Ishikawa (cell line): ENCODE measurements around the gene RGS6.
A peak's percentile ranks its signal among the peaks of the same experiment; 100 is the strongest.

Experiments
- CEBPB ChIP-seq: IDR thresholded peaks from 2 replicates; pipeline ENCODE4 v1.6.1; 2012
- CREB1 ChIP-seq: IDR thresholded peaks from 2 replicates; pipeline ENCODE4 v1.6.1; 2012; ENCODE audit warnings: low read depth
- EGR1 ChIP-seq: IDR thresholded peaks from 2 replicates; pipeline ENCODE4 v1.6.1; 2012
- EP300 ChIP-seq: IDR thresholded peaks from 2 replicates; pipeline ENCODE4 v1.6.1; 2012; ENCODE audit warnings: borderline replicate concordance
- FOXM1 ChIP-seq: IDR thresholded peaks from 2 replicates; pipeline ENCODE4 v1.6.1; 2012; ENCODE audit warnings: low read depth, borderline replicate concordance
- NFIC ChIP-seq: IDR thresholded peaks from 2 replicates; pipeline ENCODE4 v1.6.1; 2012
- RAD21 ChIP-seq: IDR thresholded peaks from 2 replicates; pipeline ENCODE4 v1.6.1; 2012; ENCODE audit warnings: low read depth
- TAF1 ChIP-seq: IDR thresholded peaks from 2 replicates; pipeline ENCODE4 v1.6.1; 2012; ENCODE audit warnings: low read depth, mild to moderate bottlenecking
- TCF12 ChIP-seq: IDR thresholded peaks from 2 replicates; pipeline ENCODE4 v1.6.1; 2012; ENCODE audit warnings: low read depth
- TEAD4 ChIP-seq: IDR thresholded peaks from 2 replicates; pipeline ENCODE4 v1.6.1; 2012
- YY1 ChIP-seq: IDR thresholded peaks from 2 replicates; pipeline ENCODE4 v1.6.1; 2012; ENCODE audit warnings: low read depth
- ZBTB7A ChIP-seq: IDR thresholded peaks from 2 replicates; pipeline ENCODE4 v1.6.1; 2012; ENCODE audit warnings: low read depth
- TF ChIP-seq, protein P1 (sequence below): IDR thresholded peaks from 2 replicates; pipeline ENCODE4 v1.6.1; 2012
- TF ChIP-seq, protein P2 (sequence below): IDR thresholded peaks from 2 replicates; pipeline ENCODE4 v1.6.1; 2012; ENCODE audit warnings: low read depth, mild to moderate bottlenecking
- TF ChIP-seq, protein P3 (sequence below): IDR thresholded peaks from 2 replicates; pipeline ENCODE4 v1.6.1; 2012

Gene RGS6

DNA sequence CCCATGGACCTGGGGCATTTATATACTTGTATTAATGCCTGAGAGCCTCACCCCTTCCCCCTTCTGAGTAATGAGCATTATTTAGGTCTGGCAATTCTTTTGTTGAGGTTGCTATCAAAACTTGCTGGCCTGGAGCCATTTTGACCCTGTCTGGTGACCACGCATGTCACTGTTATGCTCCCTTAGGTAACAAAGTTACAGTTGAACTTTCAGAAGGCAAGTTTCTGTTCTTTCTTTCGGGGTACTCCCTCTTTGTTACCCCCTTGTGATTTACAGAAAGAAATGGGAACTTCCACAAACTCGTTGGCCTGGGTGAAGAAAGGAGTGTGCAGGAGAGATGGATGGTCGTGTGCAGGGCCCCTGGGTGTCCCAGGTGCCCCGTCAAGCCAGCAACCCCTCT lies 656.3 kb downstream of the RGS6 start:
- TF ChIP-seq FOXM1 (no peak), EP300 (no peak)

DNA sequence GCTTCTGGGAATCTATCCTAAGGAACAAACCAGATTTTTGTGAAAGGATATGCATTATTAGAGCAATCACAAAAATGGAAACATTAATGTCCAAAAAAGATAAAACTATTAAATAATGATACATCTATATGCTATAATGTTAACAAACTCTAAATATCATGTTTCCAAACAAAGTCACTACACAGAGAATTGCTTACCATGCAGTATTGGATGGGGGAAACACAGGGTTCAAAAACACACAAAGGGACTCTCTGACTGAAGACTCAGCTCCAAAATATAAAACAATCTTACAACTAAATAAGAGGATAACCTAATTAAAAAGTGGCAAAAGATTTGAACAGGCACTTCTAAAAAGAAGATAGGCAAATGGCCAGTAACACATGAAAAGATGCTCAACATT lies 657.4 kb downstream of the RGS6 start:
- TF ChIP-seq NFIC (no peak), TAF1 (no peak), CEBPB (no peak), EP300 (no peak)
- TF ChIP-seq, protein P1, sequence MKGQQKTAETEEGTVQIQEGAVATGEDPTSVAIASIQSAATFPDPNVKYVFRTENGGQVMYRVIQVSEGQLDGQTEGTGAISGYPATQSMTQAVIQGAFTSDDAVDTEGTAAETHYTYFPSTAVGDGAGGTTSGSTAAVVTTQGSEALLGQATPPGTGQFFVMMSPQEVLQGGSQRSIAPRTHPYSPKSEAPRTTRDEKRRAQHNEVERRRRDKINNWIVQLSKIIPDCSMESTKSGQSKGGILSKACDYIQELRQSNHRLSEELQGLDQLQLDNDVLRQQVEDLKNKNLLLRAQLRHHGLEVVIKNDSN = no peak

DNA sequence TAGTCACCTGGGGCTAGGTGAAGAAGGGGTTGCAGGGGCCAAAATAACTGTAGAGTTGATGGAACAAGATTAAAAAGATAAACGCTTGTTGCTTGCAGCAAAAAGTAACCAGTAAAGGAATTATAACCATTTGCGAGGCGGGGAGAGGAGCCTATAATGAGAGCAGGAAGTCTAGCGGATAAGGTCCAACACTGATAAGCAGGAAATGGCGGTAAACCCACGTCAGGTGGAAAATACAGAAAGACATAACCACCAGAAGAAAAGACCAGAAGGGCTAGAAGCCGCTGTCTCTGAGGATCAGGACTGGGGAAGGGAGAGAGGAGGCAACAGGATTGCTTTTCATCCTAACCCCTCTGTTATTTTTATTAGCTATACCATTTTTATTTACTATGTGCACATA lies 658.3 kb downstream of the RGS6 start:
- TF ChIP-seq CEBPB = no peak
- no peak for TF ChIP-seq EGR1
- no peak for TF ChIP-seq NFIC
- TF ChIP-seq, protein P2, sequence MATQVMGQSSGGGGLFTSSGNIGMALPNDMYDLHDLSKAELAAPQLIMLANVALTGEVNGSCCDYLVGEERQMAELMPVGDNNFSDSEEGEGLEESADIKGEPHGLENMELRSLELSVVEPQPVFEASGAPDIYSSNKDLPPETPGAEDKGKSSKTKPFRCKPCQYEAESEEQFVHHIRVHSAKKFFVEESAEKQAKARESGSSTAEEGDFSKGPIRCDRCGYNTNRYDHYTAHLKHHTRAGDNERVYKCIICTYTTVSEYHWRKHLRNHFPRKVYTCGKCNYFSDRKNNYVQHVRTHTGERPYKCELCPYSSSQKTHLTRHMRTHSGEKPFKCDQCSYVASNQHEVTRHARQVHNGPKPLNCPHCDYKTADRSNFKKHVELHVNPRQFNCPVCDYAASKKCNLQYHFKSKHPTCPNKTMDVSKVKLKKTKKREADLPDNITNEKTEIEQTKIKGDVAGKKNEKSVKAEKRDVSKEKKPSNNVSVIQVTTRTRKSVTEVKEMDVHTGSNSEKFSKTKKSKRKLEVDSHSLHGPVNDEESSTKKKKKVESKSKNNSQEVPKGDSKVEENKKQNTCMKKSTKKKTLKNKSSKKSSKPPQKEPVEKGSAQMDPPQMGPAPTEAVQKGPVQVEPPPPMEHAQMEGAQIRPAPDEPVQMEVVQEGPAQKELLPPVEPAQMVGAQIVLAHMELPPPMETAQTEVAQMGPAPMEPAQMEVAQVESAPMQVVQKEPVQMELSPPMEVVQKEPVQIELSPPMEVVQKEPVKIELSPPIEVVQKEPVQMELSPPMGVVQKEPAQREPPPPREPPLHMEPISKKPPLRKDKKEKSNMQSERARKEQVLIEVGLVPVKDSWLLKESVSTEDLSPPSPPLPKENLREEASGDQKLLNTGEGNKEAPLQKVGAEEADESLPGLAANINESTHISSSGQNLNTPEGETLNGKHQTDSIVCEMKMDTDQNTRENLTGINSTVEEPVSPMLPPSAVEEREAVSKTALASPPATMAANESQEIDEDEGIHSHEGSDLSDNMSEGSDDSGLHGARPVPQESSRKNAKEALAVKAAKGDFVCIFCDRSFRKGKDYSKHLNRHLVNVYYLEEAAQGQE = no peak
- no peak for TF ChIP-seq EP300
- no peak for TF ChIP-seq YY1

DNA sequence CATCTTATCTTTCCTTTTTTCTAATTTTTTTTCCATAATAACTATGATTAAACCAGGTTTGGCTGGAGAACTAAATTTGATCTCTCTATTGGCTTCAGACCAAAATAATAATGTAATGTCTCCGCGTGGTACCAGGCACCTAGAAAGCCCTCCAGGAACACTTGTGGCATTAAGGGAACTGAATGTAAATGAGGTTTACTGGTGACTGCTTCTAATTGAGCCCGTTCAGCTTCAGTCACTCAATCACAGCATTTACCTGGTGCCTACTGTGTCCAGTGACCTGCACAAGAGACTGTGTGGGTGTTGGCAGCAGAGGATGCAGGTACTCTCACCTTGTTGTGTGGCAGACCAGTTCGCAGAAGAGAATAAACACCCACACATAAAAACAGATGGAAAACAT lies 659.2 kb downstream of the RGS6 start:
- TF ChIP-seq, protein P3, sequence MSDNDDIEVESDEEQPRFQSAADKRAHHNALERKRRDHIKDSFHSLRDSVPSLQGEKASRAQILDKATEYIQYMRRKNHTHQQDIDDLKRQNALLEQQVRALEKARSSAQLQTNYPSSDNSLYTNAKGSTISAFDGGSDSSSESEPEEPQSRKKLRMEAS = no peak; the same call in 1 of the 2 replicates
- TF ChIP-seq EP300 = peak; percentile 93
- TF ChIP-seq CEBPB = 0 out of 2 replicates have a peak, but pooled peaks have one; percentile 17
- TF ChIP-seq TEAD4 = peak; percentile 59; the same call in 1 of the 2 replicates
- peak; percentile 95 for TF ChIP-seq TCF12
- TF ChIP-seq NFIC = peak; percentile 84
- TF ChIP-seq RAD21 = 0 out of 2 replicates have a peak, but pooled peaks have one; percentile 15
- no peak for TF ChIP-seq CREB1
- TF ChIP-seq EGR1 = peak; percentile 86
- peak; percentile 87 for TF ChIP-seq FOXM1
- no peak for TF ChIP-seq YY1

DNA sequence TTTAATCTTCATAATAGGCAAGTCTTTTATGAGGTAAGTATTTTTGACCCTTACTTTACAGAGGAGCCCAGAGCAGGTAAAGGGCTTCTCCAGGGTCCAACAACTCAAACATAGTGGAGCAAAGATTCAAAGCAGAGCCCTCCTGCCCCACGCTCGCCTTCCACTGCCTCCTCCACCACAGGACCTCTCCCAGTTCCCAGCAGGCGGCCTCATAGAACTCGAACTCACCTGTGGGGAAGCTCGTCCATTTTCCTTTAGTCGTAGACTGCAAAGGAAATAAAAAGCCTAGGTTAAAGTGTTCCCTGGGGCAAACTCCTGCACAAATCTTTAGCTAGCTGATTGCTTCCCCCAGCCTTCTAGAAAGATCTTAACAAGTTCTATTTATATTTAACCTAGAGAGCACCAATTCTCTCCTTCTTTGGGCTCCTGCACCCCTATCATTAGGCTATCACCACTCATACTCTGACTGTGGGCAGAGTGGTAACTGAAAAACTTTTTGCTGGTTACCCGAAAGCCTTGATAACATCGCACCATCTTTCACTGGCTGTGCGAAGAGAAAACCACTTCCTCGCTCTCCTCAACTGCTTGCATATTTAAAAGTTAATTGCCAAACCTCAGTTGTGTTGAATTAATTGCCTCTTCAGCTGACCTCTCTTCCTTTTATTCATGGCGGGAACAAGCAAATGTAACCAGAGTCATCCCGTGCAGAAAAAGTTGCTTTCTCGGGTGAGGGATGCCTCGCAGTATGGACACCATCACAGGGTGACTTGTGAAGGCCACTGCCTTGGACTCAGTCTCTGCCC lies 662.1 kb downstream of the RGS6 start:
- TF ChIP-seq RAD21 (no peak), TAF1 (no peak), EGR1 (no peak), YY1 (no peak), FOXM1 (no peak), ZBTB7A (no peak), TEAD4 (no peak)
- TF ChIP-seq, protein P2 = no peak
- TF ChIP-seq, protein P3 = no peak

DNA sequence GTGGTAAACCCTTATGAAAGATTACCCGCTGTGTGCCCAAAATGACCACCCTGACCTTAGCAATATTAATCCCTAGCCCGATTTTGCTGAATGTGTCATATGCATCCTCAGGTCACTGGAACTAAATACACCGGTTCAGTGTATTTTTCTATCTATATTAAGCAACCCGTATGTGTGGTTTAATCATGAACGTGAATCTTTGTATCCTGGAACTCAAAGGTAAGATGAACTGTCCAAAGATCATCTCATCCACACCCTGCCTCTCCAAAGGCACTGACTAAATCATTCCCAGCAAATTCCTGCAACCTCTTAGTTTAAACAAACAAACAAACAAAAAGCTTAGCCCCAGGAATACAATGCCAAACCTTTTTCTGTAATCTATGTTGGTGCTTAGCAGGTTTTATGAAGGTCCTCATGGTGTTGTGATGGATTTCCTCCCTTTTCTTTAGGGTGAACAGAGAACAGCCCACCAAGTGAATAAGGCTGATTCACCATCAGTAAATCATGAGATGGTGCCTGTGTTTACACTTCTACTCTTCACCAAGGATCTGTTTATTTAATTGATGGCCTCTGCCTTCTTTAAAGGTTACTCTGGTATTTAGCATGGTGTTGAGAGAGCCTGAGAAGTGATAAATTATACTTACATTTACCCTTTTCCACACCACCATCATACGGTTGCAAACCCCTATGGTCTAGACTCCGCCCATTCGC lies 663.1 kb downstream of the RGS6 start:
- TF ChIP-seq TAF1 (no peak), NFIC (no peak), CREB1 (no peak)
